ENCODE data around the gene OPCML.

OPCML gene

GRCh38 chr11:132561937-132562336, 970.4 kb downstream of the OPCML start:
- in situ Hi-C loops (cut with MboI; ENCODE audit: low sequenced_read_pairs), result no loop called here
- Histone ChIP-seq H3K4me1 (no peaks in the 10 kb centered on the region), H3K9me3 (no peaks in the 10 kb centered on the region; the same call in 1 of the 2 replicates), H3K4me3 (no peak overlapping the region), H3K27me3 (ENCODE audit: low read depth) (no peaks in the 10 kb centered on the region), H3K36me3 (replicated peaks) (no peaks in the 10 kb centered on the region)
- no peak for DNase-seq (ENCODE audit: low spot score in 2 of 2)

DNA sequence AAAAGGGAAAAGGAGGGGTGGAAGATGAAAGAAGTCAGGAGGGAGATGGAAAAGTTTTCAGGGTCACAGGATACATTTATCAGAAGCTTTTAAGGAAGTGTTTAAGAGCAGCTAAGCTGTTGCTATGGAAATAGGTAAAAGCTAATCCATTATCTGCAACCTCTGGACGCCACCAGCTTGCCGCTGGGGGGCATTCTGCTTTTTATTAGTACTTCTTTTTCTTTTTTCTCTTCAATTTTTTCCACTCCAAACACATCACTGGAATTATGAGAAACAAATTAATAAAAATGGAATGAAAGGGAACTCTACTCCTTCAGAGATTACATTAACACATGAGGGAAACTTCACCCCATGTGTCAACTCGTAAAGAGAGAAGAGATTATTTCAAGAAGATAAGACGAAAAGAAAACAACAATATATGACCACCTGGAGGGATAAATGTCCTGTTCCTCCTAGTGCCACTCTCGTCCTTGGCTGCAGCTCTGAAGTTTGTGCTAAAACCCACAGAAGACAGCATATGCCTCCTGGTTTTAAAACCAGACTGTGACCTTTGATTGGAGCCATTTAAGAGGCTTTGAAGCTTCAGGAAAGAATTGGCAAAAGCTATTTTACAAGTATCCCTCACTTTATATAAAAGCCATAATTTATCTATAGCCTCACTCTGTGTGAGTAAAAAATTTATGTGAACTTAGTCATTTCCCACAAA, 972.8 kb downstream of the OPCML start:
- Histone ChIP-seq H3K27me3 (ENCODE audit: low read depth) (no peaks in the 10 kb centered on the region), H3K9me3 (no peaks in the 10 kb centered on the region; the same call in 1 of the 2 replicates), H3K4me3 (no peak overlapping the region), H3K36me3 (replicated peaks) (no peaks in the 10 kb centered on the region), H3K4me1 (no peaks in the 10 kb centered on the region)
- in situ Hi-C loops (cut with MboI; ENCODE audit: low sequenced_read_pairs), result no loop called here
- no peak for DNase-seq (ENCODE audit: low spot score in 2 of 2)

GRCh38 chr11:132556316-132556715, 976.0 kb downstream of the OPCML start:
- no peaks in the 10 kb centered on the region for H3K4me1 ChIP-seq
- DNase-seq (ENCODE audit: low spot score in 2 of 2), result no peak
- H3K4me3 ChIP-seq, result no peak overlapping the region
- in situ Hi-C loops (cut with MboI; ENCODE audit: low sequenced_read_pairs), result no loop called here
- no peaks in the 10 kb centered on the region; the same call in 1 of the 2 replicates for H3K9me3 ChIP-seq
- H3K36me3 ChIP-seq (replicated peaks), result no peaks in the 10 kb centered on the region
- no peaks in the 10 kb centered on the region for H3K27me3 ChIP-seq (ENCODE audit: low read depth)

GRCh38 chr11:132555617-132556016, 976.7 kb downstream of the OPCML start:
- H3K27me3 ChIP-seq (ENCODE audit: low read depth), result no peaks in the 10 kb centered on the region
- H3K4me1 ChIP-seq, result no peaks in the 10 kb centered on the region
- H3K4me3 ChIP-seq, result no peak overlapping the region
- in situ Hi-C loops (cut with MboI; ENCODE audit: low sequenced_read_pairs), result no loop called here
- H3K9me3 ChIP-seq, result no peaks in the 10 kb centered on the region; the same call in 1 of the 2 replicates
- H3K36me3 ChIP-seq (replicated peaks), result no peaks in the 10 kb centered on the region
- DNase-seq (ENCODE audit: low spot score in 2 of 2), result no peak

DNA sequence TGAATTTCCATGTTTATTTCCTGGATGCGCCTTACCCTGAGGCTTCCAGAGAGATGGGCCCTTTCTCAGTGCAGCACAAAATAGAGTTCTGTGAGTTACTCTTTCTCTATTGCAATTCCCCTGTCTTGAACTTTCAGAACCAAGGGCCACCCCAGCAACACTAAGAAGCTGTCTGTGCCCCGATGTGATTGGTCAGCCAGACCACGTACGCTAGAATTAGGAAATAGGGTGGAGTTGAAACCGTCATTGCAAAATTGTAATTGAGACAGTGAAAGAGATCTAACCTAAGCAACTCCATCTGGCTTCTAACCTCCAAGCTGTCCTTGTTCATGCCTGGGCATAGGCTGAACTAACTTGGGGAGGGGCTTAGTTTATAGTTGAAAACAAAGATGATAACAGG, 981.3 kb downstream of the OPCML start:
- Histone ChIP-seq H3K36me3 (replicated peaks) (no peaks in the 10 kb centered on the region), H3K4me1 (no peaks in the 10 kb centered on the region), H3K9me3 (no peaks in the 10 kb centered on the region), H3K4me3 (no peak overlapping the region), H3K27me3 (ENCODE audit: low read depth) (no peaks in the 10 kb centered on the region)
- no peak for DNase-seq (ENCODE audit: low spot score in 2 of 2)
- in situ Hi-C loops (cut with MboI; ENCODE audit: low sequenced_read_pairs), result no loop called here

GRCh38 chr11:132549561-132549960, 982.7 kb downstream of the OPCML start:
- H3K4me3 ChIP-seq, result no peak overlapping the region
- no peak for DNase-seq (ENCODE audit: low spot score in 2 of 2)
- in situ Hi-C loops (cut with MboI; ENCODE audit: low sequenced_read_pairs), result no loop called here
- H3K36me3 ChIP-seq (replicated peaks), result no peaks in the 10 kb centered on the region
- H3K4me1 ChIP-seq, result no peaks in the 10 kb centered on the region
- no peaks in the 10 kb centered on the region for H3K9me3 ChIP-seq
- no peaks in the 10 kb centered on the region for H3K27me3 ChIP-seq (ENCODE audit: low read depth)

DNA sequence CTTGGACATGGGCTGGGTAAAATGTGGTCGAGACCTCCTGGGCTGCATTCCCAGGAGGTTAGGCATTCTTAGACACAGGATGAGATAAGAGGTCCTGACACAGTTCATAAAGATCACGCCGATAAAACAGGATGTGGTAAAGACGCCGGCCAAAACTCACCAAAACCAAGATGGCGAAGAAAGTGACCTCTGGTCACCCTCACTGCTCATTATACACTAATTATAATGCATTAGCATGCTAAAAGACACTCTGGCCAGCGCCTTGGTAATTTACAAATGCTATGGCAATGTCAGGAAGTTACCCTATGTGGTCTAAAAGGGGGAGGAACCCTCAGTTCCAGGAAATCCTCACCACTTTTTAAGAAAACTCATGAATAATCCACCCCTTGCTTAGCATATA, 983.3 kb downstream of the OPCML start:
- in situ Hi-C loops (cut with MboI; ENCODE audit: low sequenced_read_pairs), result no loop called here
- no peaks in the 10 kb centered on the region for H3K27me3 ChIP-seq (ENCODE audit: low read depth)
- DNase-seq (ENCODE audit: low spot score in 2 of 2), result no peak
- H3K4me3 ChIP-seq, result no peak overlapping the region
- H3K4me1 ChIP-seq, result no peaks in the 10 kb centered on the region
- no peaks in the 10 kb centered on the region for H3K36me3 ChIP-seq (replicated peaks)
- H3K9me3 ChIP-seq, result no peaks in the 10 kb centered on the region

GRCh38 chr11:132544007-132544406, 988.3 kb downstream of the OPCML start:
- no peak overlapping the region for H3K4me3 ChIP-seq
- DNase-seq (ENCODE audit: low spot score in 2 of 2), result no peak
- in situ Hi-C loops (cut with MboI; ENCODE audit: low sequenced_read_pairs), result no loop called here
- H3K9me3 ChIP-seq, result no peaks in the 10 kb centered on the region
- H3K36me3 ChIP-seq (replicated peaks), result no peaks in the 10 kb centered on the region
- no peaks in the 10 kb centered on the region for H3K4me1 ChIP-seq
- no peaks in the 10 kb centered on the region for H3K27me3 ChIP-seq (ENCODE audit: low read depth)

DNA sequence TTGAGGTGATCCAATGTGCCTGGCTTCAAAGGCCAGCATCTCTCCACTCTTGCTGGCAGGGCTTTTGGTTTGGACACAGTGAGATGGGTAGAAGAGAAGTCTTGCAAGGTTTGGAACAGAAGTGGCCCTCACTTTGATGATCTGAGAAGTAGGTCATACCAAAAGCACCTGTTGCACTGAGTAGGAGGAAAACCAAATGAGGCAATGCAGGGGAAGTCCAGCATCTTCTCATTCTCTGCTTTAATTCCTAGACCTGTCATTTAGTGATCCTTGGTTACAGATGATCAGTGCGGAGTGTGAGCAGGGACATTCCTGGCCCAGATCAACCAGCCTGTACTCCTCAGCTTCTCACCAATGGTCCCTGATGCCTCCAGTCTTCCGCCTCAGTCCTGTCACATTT, 990.5 kb downstream of the OPCML start:
- Histone ChIP-seq H3K9me3 (no peaks in the 10 kb centered on the region), H3K27me3 (ENCODE audit: low read depth) (no peaks in the 10 kb centered on the region), H3K4me3 (no peak overlapping the region), H3K36me3 (replicated peaks) (no peaks in the 10 kb centered on the region), H3K4me1 (no peaks in the 10 kb centered on the region)
- DNase-seq (ENCODE audit: low spot score in 2 of 2), result no peak
- in situ Hi-C loops (cut with MboI; ENCODE audit: low sequenced_read_pairs), result no loop called here

- Histone ChIP-seq H3K4me1 (no peaks in the 10 kb centered on the region), H3K4me3 (no peak overlapping the region), H3K9me3 (0 out of 2 replicates have a peak, but pooled peaks cover 3% of the 10 kb centered on the region), H3K36me3 (replicated peaks) (no peaks in the 10 kb centered on the region), H3K27me3 (ENCODE audit: low read depth) (no peaks in the 10 kb centered on the region)
- in situ Hi-C loops (cut with MboI; ENCODE audit: low sequenced_read_pairs), result no loop called here
- DNase-seq (ENCODE audit: low spot score in 2 of 2), result no peak
These were observed 991.7 kb downstream of the OPCML start for GRCh38 chr11:132540581-132540980.

DNA sequence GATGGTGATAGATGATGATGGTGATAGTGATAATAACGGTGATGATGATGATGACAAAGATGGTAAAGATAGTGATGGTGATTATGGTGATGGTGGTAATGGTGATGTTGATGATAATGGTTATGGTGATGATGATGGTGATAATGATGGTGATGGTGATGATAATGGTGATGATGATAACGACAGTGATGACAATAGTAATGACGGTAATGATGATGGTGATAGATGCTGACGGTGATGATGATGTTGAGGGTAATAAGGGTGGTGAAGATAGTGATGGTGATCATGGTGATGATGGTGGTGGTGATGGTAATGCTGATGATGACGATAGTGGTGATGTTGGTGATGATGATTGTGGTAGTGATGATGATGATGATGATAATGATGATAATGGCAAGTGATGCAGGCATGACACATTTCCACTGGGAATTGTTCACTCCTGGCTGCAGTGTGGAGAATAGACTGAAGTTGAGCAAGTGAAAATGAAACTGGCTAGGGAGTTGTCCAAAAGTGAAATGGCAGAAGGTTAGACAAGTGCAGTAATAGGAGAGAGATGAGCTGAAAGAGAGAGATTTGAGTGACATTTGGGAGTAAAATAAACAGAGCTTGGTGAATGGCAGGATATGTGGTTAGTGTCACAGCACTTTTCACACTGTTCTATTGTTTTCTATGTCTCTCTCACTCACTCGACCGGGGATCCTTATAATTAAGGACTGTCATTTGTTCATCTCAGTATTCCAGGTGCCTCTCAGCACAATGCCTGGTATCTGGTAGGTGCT, 992.5 kb downstream of the OPCML start:
- no peaks in the 10 kb centered on the region for H3K36me3 ChIP-seq (replicated peaks)
- H3K4me3 ChIP-seq, result no peak overlapping the region
- no peak for DNase-seq (ENCODE audit: low spot score in 2 of 2)
- H3K27me3 ChIP-seq (ENCODE audit: low read depth), result no peaks in the 10 kb centered on the region
- H3K4me1 ChIP-seq, result no peaks in the 10 kb centered on the region
- in situ Hi-C loops (cut with MboI; ENCODE audit: low sequenced_read_pairs), result no loop called here
- H3K9me3 ChIP-seq, result 0 out of 2 replicates have a peak, but pooled peaks cover 3% of the 10 kb centered on the region

GRCh38 chr11:132538642-132539041, 993.7 kb downstream of the OPCML start:
- no peak for DNase-seq (ENCODE audit: low spot score in 2 of 2)
- no peaks in the 10 kb centered on the region for H3K4me1 ChIP-seq
- H3K9me3 ChIP-seq, result 0 out of 2 replicates have a peak, but pooled peaks cover 3% of the 10 kb centered on the region
- H3K4me3 ChIP-seq, result no peak overlapping the region
- no peaks in the 10 kb centered on the region for H3K36me3 ChIP-seq (replicated peaks)
- H3K27me3 ChIP-seq (ENCODE audit: low read depth), result no peaks in the 10 kb centered on the region
- in situ Hi-C loops (cut with MboI; ENCODE audit: low sequenced_read_pairs), result no loop called here

DNA sequence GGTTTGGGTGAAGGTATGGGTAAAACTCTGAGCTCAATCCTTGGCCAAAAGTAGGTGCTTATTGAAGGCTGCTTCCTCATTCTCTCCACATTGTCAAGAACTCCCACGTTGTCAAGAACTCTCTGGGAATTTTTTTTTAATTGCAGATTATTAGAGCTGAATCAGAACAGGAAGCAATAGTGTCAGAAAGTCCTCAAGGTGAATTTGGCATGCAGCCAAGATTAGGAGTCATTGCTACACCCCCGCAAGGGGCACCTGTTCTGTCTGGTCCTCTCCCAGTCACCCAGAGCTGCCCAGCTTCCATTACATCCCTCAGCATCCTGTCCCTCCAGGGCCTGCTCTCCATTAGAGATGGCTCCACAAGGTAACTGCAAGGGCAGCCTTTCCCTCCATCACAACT, 996.5 kb downstream of the OPCML start:
- Histone ChIP-seq H3K36me3 (replicated peaks) (no peaks in the 10 kb centered on the region), H3K4me1 (no peaks in the 10 kb centered on the region), H3K27me3 (ENCODE audit: low read depth) (no peaks in the 10 kb centered on the region), H3K9me3 (0 out of 2 replicates have a peak, but pooled peaks cover 3% of the 10 kb centered on the region), H3K4me3 (no peak overlapping the region)
- DNase-seq (ENCODE audit: low spot score in 2 of 2), result no peak
- in situ Hi-C loops (cut with MboI; ENCODE audit: low sequenced_read_pairs), result no loop called here

DNA sequence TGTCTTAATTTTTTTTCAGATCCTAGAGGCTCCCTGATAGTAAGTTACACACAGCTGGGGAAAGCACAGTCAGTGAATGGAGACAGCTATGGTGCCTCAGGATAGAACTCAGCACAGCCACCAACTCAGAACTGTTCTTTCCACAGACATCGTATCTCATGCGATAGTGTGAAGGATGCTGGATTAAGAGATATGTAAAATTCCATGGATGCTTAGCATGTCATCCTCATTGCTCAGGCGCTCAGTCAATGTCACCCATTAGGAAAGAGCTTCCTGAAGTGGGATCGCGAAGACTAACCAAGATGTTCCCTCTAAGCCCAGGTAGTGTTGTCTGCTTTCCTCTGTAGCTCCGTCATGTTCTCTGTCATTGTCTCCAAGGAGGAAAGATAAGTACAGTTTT, 1000.4 kb downstream of the OPCML start:
- no peaks in the 10 kb centered on the region for H3K27me3 ChIP-seq (ENCODE audit: low read depth)
- no peak for DNase-seq (ENCODE audit: low spot score in 2 of 2)
- in situ Hi-C loops (cut with MboI; ENCODE audit: low sequenced_read_pairs), result no loop called here
- no peaks in the 10 kb centered on the region for H3K4me1 ChIP-seq
- no peak overlapping the region for H3K4me3 ChIP-seq
- no peaks in the 10 kb centered on the region for H3K36me3 ChIP-seq (replicated peaks)
- H3K9me3 ChIP-seq, result 0 out of 2 replicates have a peak, but pooled peaks cover 3% of the 10 kb centered on the region
